C4-2B (cell line): ENCODE data around the gene LRRC66.

Experiments
- H3K27ac ChIP-seq: fragments of 450-650 bp; 2 replicates; pipeline ENCODE4 v1.5.1; 2017
- ZFX ChIP-seq: fragments of 450-650 bp; IDR thresholded peaks from 2 replicates; pipeline ENCODE4 v1.6.1; 2017
- TF ChIP-seq, protein P1 (sequence below): fragments of 450-650 bp; conservative IDR thresholded peaks from 2 replicates; pipeline ENCODE4 v1.5.1; 2017; ENCODE audit warnings: mild to moderate bottlenecking

Gene LRRC66

GRCh38 chr4:52014903-52015302 is 5.3 kb downstream of the LRRC66 start:
- no peak overlapping the region for H3K27ac ChIP-seq
- TF ChIP-seq, protein P1, sequence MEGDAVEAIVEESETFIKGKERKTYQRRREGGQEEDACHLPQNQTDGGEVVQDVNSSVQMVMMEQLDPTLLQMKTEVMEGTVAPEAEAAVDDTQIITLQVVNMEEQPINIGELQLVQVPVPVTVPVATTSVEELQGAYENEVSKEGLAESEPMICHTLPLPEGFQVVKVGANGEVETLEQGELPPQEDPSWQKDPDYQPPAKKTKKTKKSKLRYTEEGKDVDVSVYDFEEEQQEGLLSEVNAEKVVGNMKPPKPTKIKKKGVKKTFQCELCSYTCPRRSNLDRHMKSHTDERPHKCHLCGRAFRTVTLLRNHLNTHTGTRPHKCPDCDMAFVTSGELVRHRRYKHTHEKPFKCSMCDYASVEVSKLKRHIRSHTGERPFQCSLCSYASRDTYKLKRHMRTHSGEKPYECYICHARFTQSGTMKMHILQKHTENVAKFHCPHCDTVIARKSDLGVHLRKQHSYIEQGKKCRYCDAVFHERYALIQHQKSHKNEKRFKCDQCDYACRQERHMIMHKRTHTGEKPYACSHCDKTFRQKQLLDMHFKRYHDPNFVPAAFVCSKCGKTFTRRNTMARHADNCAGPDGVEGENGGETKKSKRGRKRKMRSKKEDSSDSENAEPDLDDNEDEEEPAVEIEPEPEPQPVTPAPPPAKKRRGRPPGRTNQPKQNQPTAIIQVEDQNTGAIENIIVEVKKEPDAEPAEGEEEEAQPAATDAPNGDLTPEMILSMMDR, result no peak
- no peak for TF ChIP-seq ZFX

GRCh38 chr4:52012651-52013050 is 7.5 kb downstream of the LRRC66 start:
- H3K27ac ChIP-seq, result no peak overlapping the region
- TF ChIP-seq, protein P1, result no peak
- no peak for TF ChIP-seq ZFX

GRCh38 chr4:52010986-52011385 is 9.2 kb downstream of the LRRC66 start:
- TF ChIP-seq ZFX, result no peak
- TF ChIP-seq, protein P1, result no peak

DNA sequence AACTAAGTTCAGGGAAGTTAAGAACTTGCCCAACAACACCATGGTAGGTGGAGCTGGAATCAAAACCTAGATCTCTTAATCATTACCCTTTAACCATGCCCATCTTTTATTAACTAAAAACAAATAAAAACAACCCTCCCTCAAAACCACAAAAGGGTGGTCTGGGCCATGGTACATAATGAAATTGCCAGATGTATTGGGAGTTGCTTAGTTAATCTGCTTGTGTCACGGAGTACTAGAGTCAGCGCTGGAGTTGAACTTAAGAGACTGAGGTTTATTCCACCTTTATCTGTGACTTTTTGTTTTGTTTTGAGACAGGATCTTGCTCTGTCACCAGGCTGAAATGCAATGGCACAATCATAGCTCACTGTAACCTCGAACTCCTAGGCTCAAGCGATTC is 13.3 kb downstream of the LRRC66 start:
- TF ChIP-seq, protein P1, result no peak
- TF ChIP-seq ZFX, result no peak
- H3K27ac ChIP-seq, result no peak overlapping the region

More at GRCh38 chr4:52010986-52011385, 9.2 kb downstream of the LRRC66 start:
- no peak overlapping the region for H3K27ac ChIP-seq

GRCh38 chr4:52005604-52006273 is 14.4 kb downstream of the LRRC66 start:
- no peak for TF ChIP-seq ZFX
- TF ChIP-seq, protein P1, result no peak
- no peak overlapping the region for H3K27ac ChIP-seq

DNA sequence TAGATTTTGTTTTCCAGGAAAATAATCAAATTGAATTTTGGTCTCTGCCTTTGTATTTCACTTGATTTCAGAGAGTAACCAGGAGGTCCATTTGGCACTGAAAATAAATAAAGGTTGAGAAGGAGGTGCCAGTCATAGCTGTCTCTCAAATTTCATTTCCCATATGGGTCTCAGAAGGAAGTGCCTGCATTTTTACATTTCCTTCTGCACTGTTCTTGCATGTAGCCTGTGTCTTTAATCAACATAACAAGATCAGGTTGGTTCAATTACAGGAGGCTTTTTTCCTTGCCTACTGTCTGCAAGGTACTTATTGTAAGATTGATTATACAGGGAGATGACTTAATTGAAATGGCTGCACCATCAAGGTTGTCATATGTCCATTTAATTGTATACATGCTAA is 15.7 kb downstream of the LRRC66 start:
- no peak overlapping the region for H3K27ac ChIP-seq

DNA sequence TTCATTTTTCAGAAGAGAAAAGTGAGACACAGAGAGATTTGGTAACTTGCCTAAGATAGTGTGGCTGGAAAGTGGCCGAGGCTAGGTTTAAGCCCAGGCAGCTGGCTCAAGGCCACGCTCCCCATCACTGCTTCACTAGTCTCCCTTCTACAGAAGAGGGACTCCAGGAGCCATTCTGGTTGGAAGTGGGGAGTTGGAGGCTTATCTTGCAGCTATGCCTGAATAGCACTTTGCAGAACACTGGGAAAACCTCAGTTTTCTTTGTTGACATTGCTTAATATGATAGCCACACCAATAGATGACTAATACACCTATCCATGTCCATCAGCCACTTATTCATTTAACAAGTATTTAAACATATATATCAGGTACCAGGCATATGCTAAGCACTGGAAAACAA is 18.5 kb downstream of the LRRC66 start:
- no peak overlapping the region for H3K27ac ChIP-seq
- TF ChIP-seq, protein P1, result no peak
- TF ChIP-seq ZFX, result no peak

More for the DNA sequence above, 15.7 kb downstream of the LRRC66 start:
- no peak for TF ChIP-seq ZFX
- TF ChIP-seq, protein P1, result no peak
